MCF 10A (cell line): Measurements from ENCODE around the gene MRPS18A. TPM values are rescaled to one million over a fixed set of nuclear protein-coding genes. Genes with fewer than 3 reads are reported as not detected.

Source experiments
- BruUV-seq: library from RNA; stranded (reverse); fragments of 400-500 nt; replicated peaks from 2 replicates; lab custom pipeline; 2021; lab: Mats Ljungman, UMichigan
- CTCF ChIA-PET: fragments of 300-600 bp; sonication (Branson Sonifier 250); formaldehyde crosslinking; extraction: SDS; loops from one replicate; lab custom pipeline; 2021; ENCODE audit warnings: antibody characterized with exemption, inconsistent platforms; lab: Yijun Ruan, JAX
- POLR2A ChIA-PET: fragments of 300-600, 350-650 bp; sonication (Branson Sonifier 250); formaldehyde crosslinking; extraction: SDS; loops from one replicate; lab custom pipeline; 2020; ENCODE audit warnings: antibody characterized with exemption, inconsistent platforms; lab: Yijun Ruan, JAX
- DNase-seq: peaks from one replicate; pipeline ENCODE4 v3.0.0-alpha.2; 2018; ENCODE audit not compliant: unreplicated experiment
- H3K27ac Mint-ChIP-seq: one replicate; pipeline ENCODE4 v1.8.0; 2022; ENCODE audit warnings: mild to moderate bottlenecking, low read depth, mixed read lengths; ENCODE audit not compliant: unreplicated experiment
- H3K27me3 Mint-ChIP-seq: one replicate; pipeline ENCODE4 v1.8.0; 2022; ENCODE audit warnings: mixed read lengths; ENCODE audit not compliant: insufficient read depth, unreplicated experiment
- H3K36me3 Mint-ChIP-seq: one replicate; pipeline ENCODE4 v1.8.0; 2022; ENCODE audit warnings: mild to moderate bottlenecking, moderate library complexity, mixed read lengths; ENCODE audit not compliant: insufficient read depth, unreplicated experiment
- H3K4me1 Mint-ChIP-seq: one replicate; pipeline ENCODE4 v1.8.0; 2022; ENCODE audit warnings: mixed read lengths; ENCODE audit not compliant: insufficient read depth, unreplicated experiment
- H3K4me3 Mint-ChIP-seq: one replicate; pipeline ENCODE4 v1.8.0; 2022; ENCODE audit warnings: mild to moderate bottlenecking, moderate library complexity, mixed read lengths; ENCODE audit not compliant: unreplicated experiment
- H3K9me3 Mint-ChIP-seq: one replicate; pipeline ENCODE4 v1.8.0; 2022; ENCODE audit warnings: mixed read lengths; ENCODE audit not compliant: unreplicated experiment
- intact Hi-C: fragments of 100-400 bp; cut with micrococcal nuclease; formaldehyde crosslinking; loops from 2 replicates; pipeline ENCODE4 v1.14.1; 2022
- total RNA-seq: library from RNA; stranded (reverse); gene quantifications from 2 replicates; pipeline ENCODE4 v1.2.3, GENCODE V29; 2022
- TF ChIP-seq, protein P1 (sequence below): fragments of 200-600 bp; IDR thresholded peaks from one replicate; pipeline ENCODE4 v1.8.0; 2022; ENCODE audit warnings: antibody characterized with exemption, mild to moderate bottlenecking; ENCODE audit not compliant: unreplicated experiment

MRPS18A gene
- total RNA-seq, 1 experiment from 2014 or later: 69.1 TPM

GRCh38 chr6:43722920-43723545, 35.4 kb upstream of the MRPS18A start:
- intact Hi-C loops: loop anchor here (1.0 kb wide), 2 partner anchors 46 to 356 kb away; no protein-coding TSS in a partner anchor
- TF ChIP-seq, protein P1, sequence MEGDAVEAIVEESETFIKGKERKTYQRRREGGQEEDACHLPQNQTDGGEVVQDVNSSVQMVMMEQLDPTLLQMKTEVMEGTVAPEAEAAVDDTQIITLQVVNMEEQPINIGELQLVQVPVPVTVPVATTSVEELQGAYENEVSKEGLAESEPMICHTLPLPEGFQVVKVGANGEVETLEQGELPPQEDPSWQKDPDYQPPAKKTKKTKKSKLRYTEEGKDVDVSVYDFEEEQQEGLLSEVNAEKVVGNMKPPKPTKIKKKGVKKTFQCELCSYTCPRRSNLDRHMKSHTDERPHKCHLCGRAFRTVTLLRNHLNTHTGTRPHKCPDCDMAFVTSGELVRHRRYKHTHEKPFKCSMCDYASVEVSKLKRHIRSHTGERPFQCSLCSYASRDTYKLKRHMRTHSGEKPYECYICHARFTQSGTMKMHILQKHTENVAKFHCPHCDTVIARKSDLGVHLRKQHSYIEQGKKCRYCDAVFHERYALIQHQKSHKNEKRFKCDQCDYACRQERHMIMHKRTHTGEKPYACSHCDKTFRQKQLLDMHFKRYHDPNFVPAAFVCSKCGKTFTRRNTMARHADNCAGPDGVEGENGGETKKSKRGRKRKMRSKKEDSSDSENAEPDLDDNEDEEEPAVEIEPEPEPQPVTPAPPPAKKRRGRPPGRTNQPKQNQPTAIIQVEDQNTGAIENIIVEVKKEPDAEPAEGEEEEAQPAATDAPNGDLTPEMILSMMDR: no peak
- POLR2A ChIA-PET: interaction anchor here (0.5 to 2.6 kb wide), 2 partner anchors 49 to 524 kb away, joined by 3 to 55 read pairs; partner anchors contain the start of genes HSP90AB1 and VEGFA
- Mint-ChIP-seq H3K9me3 (no peaks in the 10 kb centered on the region), H3K4me1 (peaks cover 27% of the 10 kb centered on the region), H3K27ac (no peak overlapping the region), H3K27me3 (peaks cover 14% of the 10 kb centered on the region), H3K36me3 (no peaks in the 10 kb centered on the region), H3K4me3 (no peak overlapping the region)
- no peak for DNase-seq
- BruUV-seq: no TSS peak
- CTCF ChIA-PET: interaction anchor here (0.6 to 6.8 kb wide), 13 partner anchors 13 to 356 kb away, joined by 3 to 41 read pairs (median 5); partner anchors contain the start of gene VEGFA

- intact Hi-C loops: no loop called here
- DNase-seq: no peak
- H3K4me1 Mint-ChIP-seq: peaks cover 27% of the 10 kb centered on the region
- ChIA-PET CTCF (interaction anchor here (0.6 to 6.8 kb wide), 10 partner anchors 36 to 623 kb away, joined by 3 to 41 read pairs (median 6); no protein-coding TSS in a partner anchor), POLR2A (interaction anchor here (0.6 to 1.4 kb wide), 7 partner anchors 34 to 404 kb away, joined by 3 to 5 read pairs (median 3); partner anchors contain the start of gene MRPS18A)
- no peaks in the 10 kb centered on the region for H3K9me3 Mint-ChIP-seq
- no peaks in the 10 kb centered on the region for H3K36me3 Mint-ChIP-seq
- H3K4me3 Mint-ChIP-seq: no peak overlapping the region
- TF ChIP-seq, protein P1: no peak
- H3K27ac Mint-ChIP-seq: no peak overlapping the region
- BruUV-seq: no TSS peak
- H3K27me3 Mint-ChIP-seq: peaks cover 14% of the 10 kb centered on the region
Measured at GRCh38 chr6:43720999-43721398, 33.4 kb upstream of the MRPS18A start.

- no peaks in the 10 kb centered on the region for H3K36me3 Mint-ChIP-seq
- CTCF ChIA-PET: interaction anchor here (1.2 to 6.8 kb wide), 4 partner anchors 49 to 359 kb away, joined by 3 to 41 read pairs (median 3); no protein-coding TSS in a partner anchor
Measured at GRCh38 chr6:43719511-43719910, 31.9 kb upstream of the MRPS18A start.

More at GRCh38 chr6:43719511-43719910, 31.9 kb upstream of the MRPS18A start:
- peaks cover 14% of the 10 kb centered on the region for H3K4me1 Mint-ChIP-seq
- no peak overlapping the region for H3K27ac Mint-ChIP-seq
- intact Hi-C loops: no loop called here
- POLR2A ChIA-PET: no interaction called here
- TF ChIP-seq, protein P1: no peak
- H3K27me3 Mint-ChIP-seq: peaks cover 14% of the 10 kb centered on the region
- no peak overlapping the region for H3K4me3 Mint-ChIP-seq
- H3K9me3 Mint-ChIP-seq: no peaks in the 10 kb centered on the region
- no TSS peak for BruUV-seq
- no peak for DNase-seq
